NCI-H2081 treated with DMSO at 0.1 percent for 48 hours (cell line): ENCODE measurements around the gene PLCB1.

ENCODE experiments used
- DNase-seq: peaks from one replicate; lab custom pipeline; 2025; lab: John Stamatoyannopoulos, UW

The PLCB1 gene

DNA sequence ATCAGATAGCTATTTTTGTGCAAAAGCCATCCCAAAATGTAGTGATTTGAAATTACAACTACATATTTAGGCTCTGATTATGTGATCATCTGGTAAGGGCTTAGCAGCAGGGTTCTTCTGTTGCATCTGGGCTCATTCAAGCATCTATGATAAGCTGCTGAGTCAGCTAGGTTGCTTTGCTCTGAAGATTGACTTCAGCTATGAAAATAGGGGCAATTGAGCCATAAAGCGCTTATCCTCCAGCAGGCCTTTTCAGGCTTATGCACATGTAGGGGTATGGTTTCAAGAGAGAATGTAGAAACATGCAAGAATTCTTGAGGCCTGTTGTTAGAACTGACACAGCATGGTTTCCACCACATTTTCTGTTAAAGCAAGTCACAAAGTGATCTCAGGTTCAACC is 114.1 kb downstream of the PLCB1 start:
- DNase-seq: no peak

GRCh38 chr20:8246716-8247115 is 114.7 kb downstream of the PLCB1 start:
- no peak for DNase-seq

GRCh38 chr20:8248051-8248450 is 116.0 kb downstream of the PLCB1 start:
- no peak for DNase-seq

GRCh38 chr20:8249634-8250033 is 117.6 kb downstream of the PLCB1 start:
- no peak for DNase-seq

GRCh38 chr20:8250539-8251200 is 118.6 kb downstream of the PLCB1 start:
- DNase-seq: no peak

- DNase-seq: no peak
Observed at GRCh38 chr20:8251201-8251575, 119.1 kb downstream of the PLCB1 start.

- no peak for DNase-seq
Observed at GRCh38 chr20:8254911-8255582, 123.0 kb downstream of the PLCB1 start.

- no peak for DNase-seq
Observed at GRCh38 chr20:8255945-8256632, 124.0 kb downstream of the PLCB1 start.

- DNase-seq: no peak
Observed at GRCh38 chr20:8260837-8261251, 128.8 kb downstream of the PLCB1 start.

DNA sequence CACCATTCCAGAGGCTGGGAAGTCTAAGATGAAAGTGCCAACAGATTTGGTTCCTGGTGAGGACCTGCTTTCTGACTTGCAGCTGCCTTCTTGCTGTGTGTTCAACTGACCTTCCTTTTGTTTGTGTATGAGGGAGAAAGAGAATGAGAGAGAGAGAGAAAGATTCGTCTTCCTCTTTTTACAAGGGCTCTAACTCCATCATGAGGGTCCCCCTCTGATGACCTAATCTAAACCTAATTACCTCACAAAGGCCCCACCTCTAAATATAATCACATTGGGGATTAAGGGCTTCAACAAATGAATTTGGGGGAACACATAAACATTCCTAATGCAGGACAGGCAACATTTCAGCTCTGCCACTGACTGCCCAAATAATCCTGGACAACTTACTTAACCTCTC is 130.7 kb downstream of the PLCB1 start:
- DNase-seq: no peak

DNA sequence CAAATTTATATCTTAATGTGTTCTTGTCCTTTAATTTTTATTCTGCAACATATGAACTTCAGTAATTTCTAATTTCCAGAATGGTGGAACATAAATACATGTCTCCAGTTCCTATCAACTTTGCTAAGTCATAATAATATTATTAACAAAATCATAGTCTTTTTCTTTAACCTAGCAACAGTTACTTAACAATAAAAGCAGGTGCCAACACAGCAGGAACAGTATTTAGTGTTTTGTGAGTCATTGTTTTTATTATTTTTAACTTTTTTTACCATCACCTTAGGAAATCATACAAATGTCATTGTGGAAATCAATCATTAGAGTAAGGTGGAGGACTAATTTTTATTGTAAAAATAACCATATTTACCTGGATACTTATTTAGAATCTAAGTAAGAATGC is 133.5 kb downstream of the PLCB1 start:
- no peak for DNase-seq

GRCh38 chr20:8267009-8267408 is 134.9 kb downstream of the PLCB1 start:
- DNase-seq: peak; percentile 43

DNA sequence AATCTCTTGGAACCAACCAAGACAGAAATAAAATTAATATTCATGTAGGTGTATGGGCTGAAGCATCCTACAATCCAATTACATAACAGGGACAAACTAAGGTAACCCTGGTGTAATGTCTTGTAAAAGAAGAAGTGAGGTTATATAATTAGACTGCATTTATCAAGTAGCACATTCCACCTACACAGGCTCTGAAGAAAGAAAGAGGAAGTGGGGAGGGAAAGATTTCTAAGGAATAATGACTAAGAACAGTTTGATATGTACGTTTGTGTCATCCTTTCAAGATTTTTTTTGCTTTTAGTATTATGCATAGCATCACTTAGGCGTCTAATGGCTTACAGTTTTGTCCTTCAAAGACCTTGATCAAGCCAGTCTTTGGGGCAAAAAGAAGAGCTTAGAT is 139.7 kb downstream of the PLCB1 start:
- no peak for DNase-seq

GRCh38 chr20:8272766-8273165 is 140.7 kb downstream of the PLCB1 start:
- DNase-seq: no peak

DNA sequence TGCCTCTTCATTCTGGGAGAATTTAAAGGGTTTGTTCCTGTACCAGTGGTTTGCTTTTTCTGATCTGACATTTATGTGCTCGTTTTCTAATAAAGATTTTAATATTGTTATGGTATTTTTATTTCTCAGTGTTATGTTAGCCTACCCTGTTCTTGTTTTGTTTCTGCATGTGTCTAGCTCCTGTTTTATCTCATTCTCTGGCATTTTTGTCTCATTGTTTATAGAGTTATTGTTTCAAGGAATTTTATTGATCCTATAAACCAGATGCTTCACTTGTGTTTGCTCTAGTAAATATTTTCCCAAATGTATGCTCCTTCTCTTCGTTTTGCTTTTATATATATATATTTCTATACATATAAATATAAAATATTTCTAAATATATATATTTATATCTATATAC is 152.8 kb downstream of the PLCB1 start:
- DNase-seq: no peak

- peak; percentile 79 for DNase-seq
Observed at GRCh38 chr20:8287340-8287739, 155.3 kb downstream of the PLCB1 start.

GRCh38 chr20:8291200-8291599 is 159.1 kb downstream of the PLCB1 start:
- no peak for DNase-seq

- no peak for DNase-seq
Observed at GRCh38 chr20:8291873-8292272, 159.8 kb downstream of the PLCB1 start.

DNA sequence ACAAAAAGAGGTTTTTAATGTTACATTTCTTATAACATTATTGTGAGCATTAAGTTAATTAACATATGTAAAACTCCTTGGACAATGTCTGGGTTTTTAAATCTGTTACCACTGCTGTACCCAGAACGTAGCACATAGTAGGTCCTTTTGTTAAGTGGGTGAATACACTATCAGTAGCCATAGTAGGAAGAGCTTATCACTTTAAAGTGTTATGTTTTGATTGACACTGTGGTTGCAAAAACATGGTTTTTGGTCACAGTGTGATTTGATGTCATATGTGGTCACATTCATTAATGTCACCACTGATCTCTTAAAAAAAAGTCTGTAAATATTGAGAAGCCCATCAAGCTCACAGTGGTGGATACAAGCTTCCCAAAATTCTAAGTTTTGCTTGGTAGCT is 160.7 kb downstream of the PLCB1 start:
- no peak for DNase-seq

DNA sequence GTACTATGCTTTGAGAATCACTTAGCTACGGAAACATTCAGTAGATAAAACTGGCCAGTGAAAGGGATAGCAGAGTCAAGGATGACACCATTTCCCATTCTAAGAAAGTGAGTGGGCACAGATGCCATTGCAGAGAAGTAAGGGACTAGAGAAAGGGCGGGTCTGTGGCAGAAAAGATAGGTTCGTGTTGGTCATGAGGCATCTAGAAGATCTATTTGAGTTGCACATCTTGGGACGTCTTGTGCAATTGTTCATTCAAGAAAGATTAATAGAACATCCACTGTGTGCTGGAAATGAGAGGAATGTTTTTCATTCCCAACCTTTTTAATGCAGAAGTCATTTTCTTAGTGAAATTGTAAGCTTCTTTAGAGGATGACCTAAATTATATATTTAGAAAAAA is 161.7 kb downstream of the PLCB1 start:
- DNase-seq: no peak

GRCh38 chr20:8296536-8296935 is 164.5 kb downstream of the PLCB1 start:
- DNase-seq: no peak

GRCh38 chr20:8298426-8299043 is 166.5 kb downstream of the PLCB1 start:
- DNase-seq: no peak

DNA sequence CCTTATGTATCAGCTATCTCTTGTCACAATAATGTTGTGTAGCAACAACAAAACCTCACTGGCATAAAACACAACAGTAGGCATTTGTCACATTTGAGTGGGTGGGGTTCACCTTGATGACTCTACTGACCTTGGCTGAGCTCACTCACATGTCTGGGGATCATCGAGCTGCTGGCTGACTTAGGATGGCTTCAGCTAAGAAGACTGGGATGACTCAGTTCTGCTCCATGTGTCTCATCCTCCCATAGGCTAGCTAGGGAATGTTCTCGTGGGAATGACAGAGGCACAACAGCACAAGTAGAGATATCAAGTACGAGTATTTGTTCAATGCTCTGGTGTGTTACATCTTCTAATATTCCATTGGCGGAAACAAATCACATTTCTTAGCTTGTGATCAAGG is 167.9 kb downstream of the PLCB1 start:
- no peak for DNase-seq
